GM19324 (cell line): ENCODE results near the gene TTLL11.

Experiments
- ATAC-seq: cut with Tn5 transposase; IDR thresholded peaks from one replicate; pipeline ENCODE4 v1.9.1; 2021; ENCODE audit warnings: mild to moderate bottlenecking, moderate library complexity; ENCODE audit not compliant: unreplicated experiment, low FRiP score

Gene TTLL11

DNA sequence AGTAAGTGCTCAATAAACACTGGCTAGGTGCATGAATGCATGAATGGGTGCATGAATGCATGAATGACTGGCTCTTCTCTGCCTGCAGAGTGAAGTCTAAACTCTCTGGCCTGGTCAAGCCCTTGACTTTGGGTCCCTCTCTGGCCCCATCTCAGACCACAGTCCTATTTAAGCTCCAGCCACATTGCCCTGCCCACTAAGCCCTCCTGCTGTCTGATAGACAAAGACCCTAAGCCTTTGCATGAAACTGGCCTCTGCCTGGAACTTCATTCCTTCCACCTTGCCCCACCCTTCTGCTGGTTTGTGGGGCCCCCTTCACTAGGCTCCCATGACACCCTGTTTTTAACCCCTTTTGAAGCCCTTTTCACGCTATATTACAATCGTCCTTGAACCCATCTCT is 202.4 kb downstream of the TTLL11 start:
- no peak for ATAC-seq

DNA sequence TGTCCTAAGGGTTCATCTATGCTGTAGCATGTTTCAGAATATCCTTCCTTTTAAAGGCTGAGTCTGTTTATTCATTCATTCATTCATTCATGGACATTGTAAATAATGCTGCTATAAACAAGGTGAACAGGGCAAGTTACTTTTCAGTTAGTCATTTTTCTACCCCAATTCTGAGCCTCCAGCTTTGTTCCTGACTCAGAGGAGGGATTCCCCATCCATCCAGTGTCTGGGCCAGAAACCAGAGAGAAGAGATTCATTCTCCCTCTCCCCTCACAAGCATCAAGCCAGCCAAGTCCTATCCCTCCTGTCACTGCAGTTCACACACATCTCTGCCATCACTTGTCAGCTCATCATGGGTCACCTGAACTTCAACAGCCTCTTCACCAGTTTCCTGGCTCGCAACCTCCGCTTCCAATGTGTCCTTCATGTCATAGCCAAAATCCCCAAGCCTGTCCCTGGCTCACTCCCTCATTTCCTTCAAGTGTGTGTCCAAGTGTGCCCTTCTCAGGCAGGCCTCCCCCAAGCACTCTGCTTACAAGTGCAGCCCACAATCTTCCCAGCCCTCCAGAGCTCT is 203.0 kb downstream of the TTLL11 start:
- ATAC-seq, result no peak

DNA sequence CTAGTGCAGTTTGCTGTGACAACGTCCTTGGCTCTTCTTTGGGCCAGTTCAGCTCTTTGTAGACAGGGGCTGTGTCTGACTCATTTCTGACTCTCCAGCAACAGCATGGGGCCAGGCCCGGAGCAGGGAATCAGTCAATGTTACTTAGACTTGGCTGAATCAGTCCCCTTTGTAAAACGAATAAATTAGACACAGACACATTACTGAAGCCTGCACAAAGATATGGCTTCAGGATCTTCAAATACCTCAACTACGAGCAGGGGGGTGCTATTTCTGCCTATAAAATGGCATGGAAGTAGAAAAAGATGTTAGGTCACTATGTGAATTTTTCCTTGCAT is 204.7 kb downstream of the TTLL11 start:
- ATAC-seq, result no peak

DNA sequence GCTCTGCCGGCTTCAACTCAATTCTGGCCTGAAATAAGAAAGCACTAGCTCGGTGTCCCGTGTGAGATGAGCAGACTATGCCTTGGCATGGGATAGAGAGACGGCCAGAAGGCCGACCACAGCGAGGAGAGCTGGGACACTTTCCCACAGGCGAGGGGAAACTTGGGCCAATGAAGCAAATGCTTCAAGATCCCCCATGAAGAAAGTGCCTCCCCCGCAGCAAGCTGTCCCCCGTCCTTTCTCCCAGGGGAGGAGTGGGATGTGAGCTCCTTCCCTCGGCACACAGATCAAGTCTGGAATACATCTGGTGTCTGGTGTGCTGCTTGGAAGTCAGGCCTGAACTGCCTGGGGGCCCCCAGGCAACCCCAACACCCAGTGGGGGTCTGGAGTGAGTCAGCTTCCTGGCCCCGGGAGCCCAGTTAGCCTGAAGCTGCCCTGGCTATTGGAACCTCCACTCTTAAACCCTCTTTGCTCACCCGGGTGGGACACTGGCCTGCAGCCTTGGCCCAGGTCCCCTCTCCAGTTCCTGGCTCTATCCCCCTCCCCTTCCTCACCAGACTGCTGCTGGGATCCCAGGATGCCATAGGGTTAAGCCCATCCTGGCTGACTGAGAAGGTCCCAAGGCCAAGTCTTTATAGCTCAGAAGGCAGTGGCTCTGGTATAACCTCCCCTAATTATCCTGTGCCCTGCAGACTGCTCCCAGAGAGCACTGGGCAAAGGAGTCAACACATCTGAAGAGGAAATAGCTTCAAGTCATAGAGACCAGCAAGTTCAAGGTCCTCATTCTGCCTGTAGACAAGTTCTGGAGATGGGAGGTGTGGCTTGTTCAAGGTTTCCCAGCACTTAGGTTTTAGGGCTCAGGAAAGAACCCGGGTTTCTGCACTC is 205.3 kb downstream of the TTLL11 start:
- no peak for ATAC-seq

DNA sequence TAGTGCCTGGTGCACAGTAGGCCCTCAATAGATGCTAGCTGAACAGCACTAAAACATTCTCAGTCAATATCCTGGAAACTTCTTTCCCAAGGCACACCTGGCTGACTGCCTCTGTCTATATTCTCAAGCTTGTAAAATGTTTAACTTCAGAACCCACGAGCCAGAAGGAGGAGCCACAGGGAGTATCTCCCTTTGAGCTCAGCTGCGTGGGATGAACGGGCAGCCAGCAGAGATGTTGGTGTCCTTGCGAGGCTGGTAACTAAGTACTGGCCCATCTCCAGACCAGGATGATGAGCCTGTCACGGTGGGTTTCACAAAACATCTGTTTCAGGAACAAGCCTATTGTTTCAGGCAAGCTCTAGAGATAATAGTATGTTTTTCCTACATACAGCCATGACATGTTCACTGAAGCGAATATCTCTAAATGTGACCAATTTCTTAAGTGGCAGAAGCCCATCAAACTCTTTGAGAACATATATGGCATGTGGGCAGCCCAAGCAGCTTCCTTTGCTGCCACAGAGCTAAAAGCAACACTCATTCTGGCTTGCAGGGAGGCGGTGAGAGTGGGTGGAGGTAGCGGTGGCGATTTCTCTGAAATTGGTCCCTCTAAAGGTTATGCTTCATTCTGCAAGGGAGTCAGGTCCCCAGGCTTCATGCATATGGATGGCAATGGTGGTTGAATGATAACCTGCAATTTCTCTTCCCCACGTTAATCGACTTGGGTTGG is 206.2 kb downstream of the TTLL11 start:
- no peak for ATAC-seq

DNA sequence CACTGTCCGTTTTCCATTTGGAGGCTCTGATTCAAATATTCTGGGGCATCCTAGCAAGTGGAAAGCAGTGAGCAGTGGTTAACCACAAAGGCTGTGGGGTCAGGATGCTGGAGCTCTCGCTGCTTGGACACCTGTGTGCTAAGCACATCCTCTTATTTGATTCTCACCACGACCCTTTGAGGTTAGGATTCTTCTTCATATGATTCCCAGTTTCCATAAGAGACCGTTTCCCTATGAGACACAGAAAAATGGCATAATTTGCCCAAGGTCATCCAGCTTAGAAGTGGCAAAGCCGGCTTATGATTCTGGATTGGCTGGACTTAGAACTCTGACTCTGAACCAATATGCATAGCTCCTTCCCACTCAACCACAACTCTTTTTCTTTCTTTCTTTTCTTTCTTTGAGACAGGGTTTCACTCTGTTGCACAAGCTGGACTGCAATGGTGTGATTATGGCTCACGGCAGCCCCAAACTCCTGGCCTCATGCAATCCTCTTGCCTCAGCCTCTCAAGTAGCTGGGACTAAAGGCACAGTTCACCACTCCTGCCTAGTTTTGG is 207.7 kb downstream of the TTLL11 start:
- no peak for ATAC-seq

DNA sequence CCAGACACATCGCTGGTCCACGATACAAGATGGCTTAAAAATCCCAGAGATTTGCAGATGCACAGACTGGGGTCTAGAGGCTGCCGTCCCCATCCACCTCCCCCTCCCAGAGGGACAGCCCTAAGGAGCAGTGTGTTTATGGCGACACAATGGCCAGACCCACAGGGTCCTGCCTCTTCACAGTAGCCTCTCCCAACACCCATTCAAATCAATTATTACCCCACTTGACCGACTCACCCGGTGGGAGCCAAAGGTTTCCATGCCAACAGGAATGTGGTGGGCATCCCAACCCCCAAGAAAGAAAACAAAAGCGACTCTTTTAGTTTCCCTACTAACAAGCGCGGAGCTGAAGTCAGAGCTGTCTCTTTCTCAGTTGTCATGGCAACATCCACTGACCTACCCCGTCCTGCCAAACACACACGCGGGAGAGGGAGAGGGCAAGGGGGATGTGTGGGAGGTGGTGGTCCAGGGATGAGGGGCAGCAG is 209.0 kb downstream of the TTLL11 start:
- no peak for ATAC-seq

DNA sequence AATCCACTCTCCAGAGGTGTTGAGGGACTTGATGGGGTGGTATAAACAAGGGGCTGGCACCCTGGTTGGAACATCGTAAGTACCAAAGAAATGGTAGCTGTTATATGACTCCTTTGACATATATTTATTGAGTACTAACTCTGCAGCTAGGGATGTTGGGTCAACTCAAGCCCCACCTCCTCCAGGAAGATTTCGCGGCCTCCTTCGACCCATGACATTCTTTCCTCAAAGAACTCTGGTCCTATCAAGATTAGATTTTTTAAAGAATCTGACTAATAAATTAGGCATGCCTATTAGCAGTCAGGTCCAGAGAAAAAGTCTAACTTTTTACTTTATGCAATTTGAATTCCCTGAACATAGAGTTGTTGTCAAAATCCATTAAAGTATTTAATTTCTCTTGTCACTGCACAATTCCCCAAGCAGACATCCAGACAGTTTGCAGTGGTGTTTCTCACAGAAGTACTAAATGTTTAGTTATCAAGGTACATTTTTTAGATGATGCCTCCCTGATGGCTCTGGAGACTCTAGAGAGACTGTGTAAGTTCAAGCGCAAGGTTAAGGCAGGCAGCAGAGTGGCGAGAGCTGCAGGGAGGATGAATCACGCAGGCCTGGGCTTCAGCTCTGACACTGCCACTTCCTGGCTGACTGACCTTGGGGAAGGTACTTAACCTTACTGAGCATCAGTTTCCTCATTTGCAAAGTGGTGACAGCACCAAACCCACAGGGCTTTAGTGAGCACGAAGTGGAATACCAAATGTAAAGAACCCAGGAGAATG is 209.6 kb downstream of the TTLL11 start:
- no peak for ATAC-seq

DNA sequence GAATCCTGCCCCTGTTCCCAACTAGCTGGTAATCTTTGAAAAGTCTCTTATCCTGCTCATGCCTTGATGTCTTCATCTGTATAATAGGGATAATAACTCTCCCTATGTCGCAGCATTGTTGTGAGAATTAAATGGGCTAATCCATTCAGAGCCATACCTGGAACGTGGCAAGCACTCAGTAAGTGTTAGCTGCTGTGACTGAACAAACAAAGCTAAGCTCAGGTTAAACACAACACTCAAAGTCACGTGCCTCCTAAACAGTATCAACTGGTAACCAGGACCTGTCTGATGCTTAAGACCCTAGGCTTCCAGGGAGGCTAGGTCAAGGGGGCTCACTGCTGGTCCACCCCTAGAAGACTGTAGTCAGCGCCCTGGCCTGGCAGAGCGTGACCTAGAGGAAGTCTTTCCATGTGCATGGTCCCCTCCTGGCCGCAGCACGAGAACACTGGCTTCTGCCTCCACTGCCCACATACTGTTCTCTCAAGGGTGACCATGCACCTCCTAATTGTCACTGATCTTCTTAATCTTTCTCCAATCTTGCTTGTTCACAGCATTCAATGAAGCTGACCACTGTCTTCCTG is 211.1 kb downstream of the TTLL11 start:
- ATAC-seq, result no peak

DNA sequence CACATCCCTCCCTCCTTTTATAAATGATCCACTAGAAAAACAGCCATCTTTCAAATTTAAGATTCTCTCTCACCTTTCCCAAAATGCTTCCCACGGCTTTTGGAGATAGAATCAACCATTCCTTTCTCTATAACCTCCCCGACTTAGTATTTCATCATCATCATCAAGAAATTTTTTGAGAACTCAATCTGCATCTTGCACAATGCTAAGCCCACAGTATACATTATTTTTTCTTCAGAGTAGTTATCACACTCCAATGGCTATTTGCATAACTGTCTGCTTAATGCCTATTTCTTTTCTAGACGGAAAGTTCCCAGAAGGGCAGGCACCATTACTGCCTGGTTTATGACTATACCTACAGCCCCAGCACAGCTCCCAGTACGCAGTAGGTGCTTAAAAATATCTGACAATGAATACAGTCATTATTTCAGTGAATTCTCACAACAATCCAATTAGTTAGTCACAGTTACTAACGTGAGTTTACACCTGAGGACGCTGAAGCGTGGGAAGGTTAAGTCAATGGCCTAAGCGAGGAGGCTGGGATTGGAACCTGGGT is 212.7 kb downstream of the TTLL11 start:
- no peak for ATAC-seq

DNA sequence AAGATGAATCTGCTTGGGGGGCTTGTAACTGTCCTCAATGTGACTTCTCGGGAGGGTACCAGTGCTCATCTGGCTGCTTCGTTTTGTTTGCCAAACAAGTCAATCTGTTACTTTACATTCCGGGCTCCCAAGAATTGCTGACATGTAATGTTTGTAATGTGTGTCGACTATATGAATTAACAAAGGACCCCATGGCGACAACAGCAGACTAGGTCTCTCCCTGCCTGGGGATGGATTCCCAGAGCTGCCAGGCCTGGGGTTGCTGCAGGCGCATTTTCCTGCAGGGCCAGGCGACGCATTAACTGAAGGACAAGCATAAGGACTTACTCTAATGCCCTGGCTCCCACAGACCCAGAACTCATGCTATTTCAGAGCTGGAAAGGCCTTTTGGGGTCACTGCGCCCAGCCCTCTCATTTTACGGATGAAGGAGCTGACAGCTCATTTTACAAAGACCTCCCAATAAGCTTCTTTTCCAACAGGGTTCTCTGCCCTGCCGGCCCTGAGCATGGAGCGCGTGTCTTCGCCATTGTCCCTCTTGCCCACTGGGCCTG is 214.8 kb downstream of the TTLL11 start:
- ATAC-seq, result no peak

DNA sequence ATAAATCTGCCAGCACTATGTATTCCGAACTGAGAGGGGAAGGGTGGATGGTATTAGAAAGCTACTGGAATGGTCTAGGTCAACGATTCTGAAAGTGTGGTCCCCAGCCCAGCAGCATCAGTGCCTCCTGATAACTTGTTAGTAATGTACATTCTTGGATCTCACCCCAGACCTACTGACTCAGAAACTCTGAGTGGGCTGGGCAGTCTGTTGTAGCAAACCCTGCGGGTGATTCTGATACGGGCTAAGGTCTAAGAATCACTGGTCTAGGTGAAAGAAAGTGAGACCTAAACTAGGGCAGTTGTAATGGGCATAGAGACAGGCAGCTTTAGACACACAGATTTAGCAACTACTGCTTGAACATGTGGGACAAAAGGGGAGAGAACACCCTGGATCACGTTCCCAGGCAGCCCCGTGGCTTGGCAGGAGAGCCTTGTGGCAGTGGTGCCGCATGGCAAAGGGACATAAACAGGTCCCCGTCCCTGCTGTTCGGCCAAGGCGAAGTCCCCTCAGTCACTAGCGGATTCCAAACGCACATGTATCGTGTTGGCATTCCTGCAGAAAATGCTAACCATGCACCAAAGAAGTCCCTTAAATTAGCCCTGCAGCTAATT is 216.3 kb downstream of the TTLL11 start:
- no peak for ATAC-seq

DNA sequence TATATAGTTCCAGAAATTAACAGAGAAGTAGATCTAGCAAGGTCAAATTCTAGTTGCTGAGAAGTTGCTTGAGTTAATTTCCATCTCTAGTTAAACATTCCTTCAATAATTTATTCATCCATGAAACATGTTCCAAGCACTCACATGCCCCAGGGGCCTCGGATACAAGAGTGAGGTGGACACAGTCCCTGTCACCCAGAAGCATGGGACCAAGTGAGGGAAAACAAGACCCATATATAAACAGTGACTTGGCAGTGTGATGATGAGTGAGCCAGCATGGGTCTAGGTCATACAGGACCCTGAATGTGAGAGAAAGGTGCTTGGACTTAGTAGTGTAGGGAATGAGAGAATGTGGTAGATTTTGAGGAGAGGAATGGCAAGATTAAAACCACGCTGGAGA is 216.9 kb downstream of the TTLL11 start:
- no peak for ATAC-seq

DNA sequence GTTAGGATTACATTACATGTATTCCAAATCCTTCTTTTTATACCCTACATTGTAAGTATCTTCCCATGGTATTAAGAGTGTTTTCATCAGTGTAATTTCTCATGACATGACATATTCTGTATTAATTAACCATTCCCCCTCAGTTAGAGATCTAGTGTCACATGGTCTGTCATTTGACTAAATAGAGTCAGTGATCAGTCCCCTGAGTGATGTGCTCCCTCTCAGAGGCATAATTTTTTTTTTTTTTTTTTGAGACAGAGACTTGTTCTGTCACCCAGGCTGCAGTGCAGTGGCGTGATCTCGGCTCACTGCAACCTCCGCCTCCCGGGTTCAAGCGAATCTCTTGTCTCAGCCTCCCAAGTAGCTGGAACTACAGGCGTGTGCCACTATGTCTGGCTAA is 218.6 kb downstream of the TTLL11 start:
- no peak for ATAC-seq

DNA sequence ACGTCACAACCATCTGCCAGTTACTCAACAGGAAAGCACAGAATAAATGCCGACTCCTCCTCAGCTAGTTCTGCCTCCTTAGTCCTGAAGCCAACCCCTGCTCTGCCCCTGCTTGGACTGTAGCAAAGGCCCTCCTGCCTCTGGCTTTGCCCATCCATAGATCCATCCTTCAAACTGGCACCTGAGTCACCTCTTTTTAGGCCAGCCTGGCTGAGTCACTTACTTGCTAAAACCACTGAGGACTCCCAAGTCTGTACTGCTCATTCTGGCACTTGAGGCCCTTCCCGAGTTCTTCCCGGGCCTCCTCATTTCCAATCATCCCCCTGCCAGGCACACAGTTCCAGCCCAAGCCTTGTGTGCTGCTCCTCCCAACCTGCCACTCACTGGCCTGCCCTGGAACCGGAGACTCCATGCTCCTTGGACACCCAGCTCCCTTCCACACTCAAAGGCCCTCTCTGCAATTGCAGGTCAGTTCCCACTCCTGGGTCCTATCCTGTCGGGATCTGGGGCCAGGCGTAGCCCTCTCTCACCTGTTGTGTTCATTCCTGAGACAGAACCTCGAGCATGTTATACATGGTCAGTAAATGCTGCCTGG is 221.6 kb downstream of the TTLL11 start:
- no peak for ATAC-seq

DNA sequence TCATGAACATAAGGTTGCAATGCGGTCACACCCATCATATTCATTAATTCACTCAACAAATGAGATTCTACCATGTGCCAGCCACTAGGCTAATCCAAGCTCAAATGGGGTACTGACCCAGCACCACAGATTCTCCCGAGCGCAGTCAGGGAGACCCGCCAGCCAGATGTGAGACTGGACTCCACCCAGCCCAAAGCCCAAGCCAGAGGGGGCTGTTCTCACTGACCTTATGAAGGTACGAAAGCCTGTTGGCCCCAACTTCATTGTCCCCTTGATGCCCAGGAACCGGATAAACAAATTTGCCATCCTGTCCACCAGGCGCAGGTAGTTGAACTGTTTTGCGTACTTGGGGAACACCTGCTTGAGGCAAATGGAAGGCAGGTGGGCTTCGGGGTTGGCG is 222.8 kb downstream of the TTLL11 start:
- ATAC-seq, result no peak

DNA sequence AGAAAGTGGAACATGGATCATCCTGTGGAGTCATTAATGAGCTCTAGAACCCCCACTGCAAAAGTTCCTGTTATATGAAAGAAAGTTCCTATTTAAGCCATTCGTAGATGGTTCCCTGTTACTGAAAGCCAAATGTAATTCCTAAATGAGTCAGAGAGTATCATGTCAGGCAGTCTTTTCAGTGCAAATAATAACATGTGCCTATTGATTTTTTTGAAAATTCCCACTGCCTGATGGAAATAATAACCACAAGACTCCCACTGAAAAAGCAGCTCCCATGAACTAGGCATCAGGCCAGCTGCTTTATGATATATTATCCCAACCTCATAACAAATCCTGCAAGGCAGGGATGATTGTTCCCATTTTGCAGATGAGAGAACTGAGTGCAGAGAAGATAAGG is 224.5 kb downstream of the TTLL11 start:
- no peak for ATAC-seq

DNA sequence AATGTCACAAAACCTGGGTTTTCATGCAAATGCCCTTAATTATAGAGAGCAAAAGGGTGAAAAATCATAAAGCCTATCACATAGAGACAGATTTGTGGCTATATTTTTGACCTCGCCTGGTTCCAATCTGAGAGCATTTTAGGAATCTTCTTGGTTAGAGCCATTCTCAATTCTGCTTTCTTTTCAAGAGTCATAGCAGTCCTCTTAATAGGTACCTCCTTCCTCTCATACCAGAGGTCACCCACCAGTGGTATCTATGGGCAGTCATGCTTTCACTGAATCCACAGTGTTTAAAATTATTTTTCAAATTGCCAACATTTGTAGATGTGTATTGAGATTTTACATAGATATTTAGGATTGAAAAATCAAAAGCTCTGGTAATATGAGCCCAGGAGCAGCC is 226.2 kb downstream of the TTLL11 start:
- ATAC-seq, result no peak

DNA sequence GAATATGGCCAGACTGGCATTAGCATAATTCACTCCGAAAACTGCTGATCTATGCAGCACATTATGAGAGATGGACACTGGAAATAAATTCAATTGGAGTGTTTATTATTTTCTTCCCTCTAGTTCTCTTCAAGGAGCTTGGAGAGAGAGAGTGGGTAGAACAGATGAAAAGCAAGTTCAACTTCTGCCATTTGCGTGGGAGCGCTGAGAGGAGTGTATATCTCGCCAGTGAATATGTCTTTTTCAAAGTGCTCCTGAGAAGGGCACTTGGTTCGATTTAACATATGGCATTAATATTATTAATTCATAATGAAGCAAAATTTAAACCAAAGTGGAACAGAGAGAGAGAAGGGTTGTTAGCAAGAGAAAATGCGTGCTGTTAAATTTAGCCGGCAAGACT is 227.2 kb downstream of the TTLL11 start:
- no peak for ATAC-seq
